ENCODE data around the gene DGLUCY. TPM values are rescaled to one million over a fixed set of nuclear protein-coding genes. Genes with fewer than 3 reads are reported as not detected.

DGLUCY gene
- total and polyA plus RNA-seq, 11 donors = 53.7 to 234 (median 138) TPM

GRCh38 chr14:91238661-91239060 lies 124.8 kb downstream of the DGLUCY start:
- TF ChIP-seq POLR2A (IDR thresholded peaks at IDR 0.05) (no peak), CTCF (IDR thresholded peaks at IDR 0.05) (no peak)
- Histone ChIP-seq H3K4me3 (no peak overlapping the region), H3K27me3 (peaks cover 0 to 3% (median 0%) of the 10 kb centered on the region in 9 donors), H3K27ac (no peak overlapping the region), H3K9me3 (no peaks in the 10 kb centered on the region), H3K4me1 (peaks cover 0 to 27% (median 0%) of the 10 kb centered on the region in 12 donors), H3K36me3 (peaks cover 0 to 4% (median 0%) of the 10 kb centered on the region in 9 donors)
- ATAC-seq (no peak), DNase-seq (no peak)
- intact Hi-C loops (cut with DNase I) = no loop called here
- WGBS, 4 donors = 78 to 86% (median 80%) methylated on average over 8 of the region's 8 CpGs

GRCh38 chr14:91241863-91242262 lies 128.0 kb downstream of the DGLUCY start:
- Histone ChIP-seq H3K4me1 (peaks cover 0 to 54% (median 4%) of the 10 kb centered on the region in 12 donors), H3K9me3 (no peaks in the 10 kb centered on the region), H3K27ac (peak overlapping the region in 1 of 12 donors; percentile 84), H3K36me3 (no peaks in the 10 kb centered on the region), H3K4me3 (peak overlapping the region in 3 of 12 donors; percentile 3 to 47 (median 10)), H3K27me3 (peaks cover 0 to 4% (median 0%) of the 10 kb centered on the region in 9 donors)
- intact Hi-C loops (cut with DNase I) = no loop called here
- no peak for ATAC-seq
- no peak for TF ChIP-seq CTCF (IDR thresholded peaks at IDR 0.05)
- no peak for TF ChIP-seq POLR2A (IDR thresholded peaks at IDR 0.05)
- WGBS, 4 donors = 66 to 81% (median 68%) methylated on average over 7 of the region's 7 CpGs
- peak in 1 of 5 donors; percentile 3 for DNase-seq

- peaks cover 0 to 5% (median 0%) of the 10 kb centered on the region in 12 donors for H3K9me3 ChIP-seq
- H3K27ac ChIP-seq = peak overlapping the region in 1 of 12 donors; percentile 84
- H3K27me3 ChIP-seq = peaks cover 0 to 4% (median 0%) of the 10 kb centered on the region in 9 donors
- intact Hi-C loops (cut with DNase I) = no loop called here
- no peak for TF ChIP-seq CTCF (IDR thresholded peaks at IDR 0.05)
- no peak for TF ChIP-seq POLR2A (IDR thresholded peaks at IDR 0.05)
- 82 to 93% (median 89%) methylated on average over 4 of the region's 4 CpGs for WGBS, 4 donors
- peak overlapping the region in 4 of 12 donors; percentile 26 to 47 (median 31) for H3K4me3 ChIP-seq
- ATAC-seq (no peak), DNase-seq (no peak)
- peaks cover 0 to 51% (median 4%) of the 10 kb centered on the region in 12 donors for H3K4me1 ChIP-seq
- H3K36me3 ChIP-seq = no peaks in the 10 kb centered on the region
Measured at GRCh38 chr14:91242635-91243034, 128.8 kb downstream of the DGLUCY start.

- Histone ChIP-seq H3K27ac (peak overlapping the region in 1 of 12 donors; percentile 84), H3K4me3 (peak overlapping the region in 5 of 12 donors; percentile 26 to 47 (median 29)), H3K9me3 (peaks cover 0 to 5% (median 0%) of the 10 kb centered on the region in 12 donors), H3K36me3 (no peaks in the 10 kb centered on the region), H3K27me3 (peaks cover 0 to 4% (median 0%) of the 10 kb centered on the region in 9 donors), H3K4me1 (peaks cover 0 to 46% (median 4%) of the 10 kb centered on the region in 12 donors)
- intact Hi-C loops (cut with DNase I) = no loop called here
- ATAC-seq (no peak), DNase-seq (no peak)
- WGBS, 4 donors = 88 to 89% (median 89%) methylated on average over 6 of the region's 6 CpGs
- TF ChIP-seq POLR2A (IDR thresholded peaks at IDR 0.05) (no peak), CTCF (IDR thresholded peaks at IDR 0.05) (no peak)
Measured at GRCh38 chr14:91243074-91243471, 129.2 kb downstream of the DGLUCY start.
